Upper lobe of left lung (tissue), 4 donors: Measurements from ENCODE around the gene PAX2.

ENCODE experiments used
- CTCF ChIP-seq, 6 experiments: fragments of 450-650 bp in 4 of 6; fragments of 200-600 bp in 2 of 6; sonication (generic) in 2 of 6; IDR thresholded peaks; one replicate each; pipeline ENCODE4 v1.5.1; 2016 to 2019; ENCODE audit warnings: antibody characterized with exemption in 6 of 6
- POLR2A ChIP-seq, 4 donors: fragments of 450-650 bp; IDR thresholded peaks; one replicate each; pipeline ENCODE4 v1.5.1; 2016 to 2017; ENCODE audit warnings: antibody characterized with exemption in 4 of 4, mild to moderate bottlenecking in 2 of 4
- POLR2AphosphoS5 ChIP-seq, 2 donors: sonication (generic); formaldehyde crosslinking; IDR thresholded peaks; one replicate each; pipeline ENCODE4 v1.5.1; 2017; ENCODE audit warnings: antibody characterized with exemption in 2 of 2

GRCh38 chr10:100811752-100812750, 66.7 kb downstream of the PAX2 start:
- TF ChIP-seq CTCF (IDR thresholded peaks at IDR 0.05): no peak
- no peak for TF ChIP-seq POLR2AphosphoS5 (IDR thresholded peaks at IDR 0.05)
- no peak for TF ChIP-seq POLR2A (IDR thresholded peaks at IDR 0.05)
